Astrocyte (in vitro differentiated cells and primary cell): ENCODE results near the gene PRRT4. TPM values are rescaled to one million over a fixed set of nuclear protein-coding genes. Genes with fewer than 3 reads are reported as not detected.
A peak's percentile ranks its signal among the peaks of the same experiment; 100 is the strongest.

Experiments
- DNase-seq: peaks from one replicate; pipeline ENCODE4 v3.0.0-alpha.2; 2010; ENCODE audit warnings: low read depth
- FAIRE-seq: peaks from 2 replicates; lab custom pipeline; 2011; peaks lifted over from hg19 to GRCh38; lab: Jason Lieb, UNC
- H2AFZ ChIP-seq: 2 replicates; pipeline ENCODE4 v1.6.0; 2012; ENCODE audit warnings: low read depth, low read length, inconsistent platforms
- H3K27ac ChIP-seq: 2 replicates; pipeline ENCODE4 v1.5.1; 2011; ENCODE audit warnings: low read depth, low read length, inconsistent platforms
- H3K27me3 ChIP-seq: 2 replicates; pipeline ENCODE4 v1.6.0; 2011; ENCODE audit warnings: low read length, inconsistent platforms; ENCODE audit not compliant: insufficient read depth
- H3K36me3 ChIP-seq: 2 replicates; pipeline ENCODE4 v1.5.1; 2011; ENCODE audit warnings: low read length, inconsistent platforms; ENCODE audit not compliant: insufficient read depth
- H3K4me1 ChIP-seq: 2 replicates; pipeline ENCODE4 v1.5.1; 2011; ENCODE audit warnings: low read length, inconsistent platforms; ENCODE audit not compliant: insufficient read depth
- H3K4me2 ChIP-seq: 2 replicates; pipeline ENCODE4 v1.6.0; 2012; ENCODE audit warnings: low read length, inconsistent platforms
- H3K4me3 ChIP-seq: 2 replicates; pipeline ENCODE4 v1.5.1; 2011; ENCODE audit warnings: low read depth, mild to moderate bottlenecking, low read length, inconsistent platforms; ENCODE audit not compliant: insufficient read depth
- H3K79me2 ChIP-seq: 2 replicates; pipeline ENCODE4 v1.6.0; 2012; ENCODE audit warnings: mild to moderate bottlenecking, low read length, inconsistent platforms; ENCODE audit not compliant: insufficient read depth
- H3K9ac ChIP-seq: 2 replicates; pipeline ENCODE4 v1.6.0; 2012; ENCODE audit warnings: mild to moderate bottlenecking, low read length, inconsistent platforms
- H3K9me3 ChIP-seq: 2 replicates; pipeline ENCODE4 v1.5.1; 2012; ENCODE audit warnings: low read depth, mild to moderate bottlenecking, low read length, inconsistent platforms; ENCODE audit not compliant: insufficient read depth
- H4K20me1 ChIP-seq: 2 replicates; pipeline ENCODE4 v1.6.0; 2012; ENCODE audit warnings: low read length, inconsistent platforms; ENCODE audit not compliant: insufficient read depth
- H3K27ac Mint-ChIP-seq: one replicate; pipeline ENCODE4 v1.8.0; 2021; ENCODE audit warnings: mild to moderate bottlenecking, mixed read lengths; ENCODE audit not compliant: unreplicated experiment
- H3K27me3 Mint-ChIP-seq: one replicate; pipeline ENCODE4 v1.8.0; 2021; ENCODE audit warnings: low read depth, mixed read lengths; ENCODE audit not compliant: unreplicated experiment
- H3K36me3 Mint-ChIP-seq: one replicate; pipeline ENCODE4 v1.8.0; 2021; ENCODE audit warnings: low read depth, mixed read lengths; ENCODE audit not compliant: unreplicated experiment
- H3K4me1 Mint-ChIP-seq: one replicate; pipeline ENCODE4 v1.8.0; 2021; ENCODE audit warnings: low read depth, mixed read lengths; ENCODE audit not compliant: unreplicated experiment
- H3K4me3 Mint-ChIP-seq: one replicate; pipeline ENCODE4 v1.8.0; 2021; ENCODE audit warnings: mild to moderate bottlenecking, moderate library complexity, mixed read lengths; ENCODE audit not compliant: unreplicated experiment
- H3K9me3 Mint-ChIP-seq: one replicate; pipeline ENCODE4 v1.8.0; 2021; ENCODE audit warnings: mild to moderate bottlenecking, mixed read lengths; ENCODE audit not compliant: unreplicated experiment
- EZH2 ChIP-seq: IDR thresholded peaks from 2 replicates; pipeline ENCODE4 v1.6.1; 2012; ENCODE audit warnings: mild to moderate bottlenecking, low read length, inconsistent platforms; ENCODE audit not compliant: insufficient read depth
- total RNA-seq: library from RNA; stranded (reverse); gene quantifications from 2 replicates; pipeline ENCODE4 v1.2.1, GENCODE V29; 2021
- TF ChIP-seq, protein P1 (sequence below): IDR thresholded peaks from 2 replicates; pipeline ENCODE4 v1.5.1; 2011; ENCODE audit warnings: low read depth, mild to moderate bottlenecking, inconsistent platforms, low read length, moderate library complexity; ENCODE audit not compliant: insufficient read depth

PRRT4 gene
- total RNA-seq, 1 donor from 2014 or later, result 0.93 TPM

DNA sequence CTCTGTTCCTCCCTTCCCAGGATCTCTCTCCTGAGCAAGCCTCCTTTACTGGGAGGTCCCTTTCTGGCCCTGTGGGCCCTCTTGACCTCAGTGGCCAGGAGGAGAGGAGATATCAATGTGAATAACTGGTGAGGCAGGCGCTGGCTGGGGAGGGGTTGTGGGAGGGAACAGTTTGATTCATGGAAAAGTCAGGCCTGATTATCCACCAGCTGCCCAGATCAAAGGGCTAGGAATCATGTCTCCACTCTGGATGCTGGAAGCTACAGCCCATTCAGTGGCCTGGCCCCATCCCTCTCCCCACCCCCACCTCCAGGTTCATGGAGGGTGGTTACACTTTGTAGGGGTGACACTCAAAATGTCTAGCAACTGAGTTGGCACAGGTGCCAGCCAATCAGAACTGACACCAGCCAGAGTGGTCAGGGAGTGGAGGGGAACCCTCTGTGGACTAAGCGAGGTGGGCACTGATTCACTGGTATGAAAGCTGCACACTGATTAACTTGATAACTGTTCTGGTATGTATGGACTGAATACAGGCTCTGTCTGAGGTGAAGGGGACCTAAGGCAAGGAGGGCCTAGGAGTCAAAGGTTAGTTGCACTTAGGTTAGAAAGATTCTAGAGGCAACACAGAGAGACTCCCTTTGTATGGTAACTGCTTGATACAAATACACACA is 4.8 kb downstream of the PRRT4 start:
- peaks cover 55% of the 10 kb centered on the region for H3K27me3 Mint-ChIP-seq
- no peak overlapping the region for H2AFZ ChIP-seq
- no peaks in the 10 kb centered on the region for H3K36me3 ChIP-seq
- peaks cover 8% of the 10 kb centered on the region for H3K4me1 ChIP-seq
- no peak overlapping the region for H3K27ac Mint-ChIP-seq
- peaks cover 2% of the 10 kb centered on the region for H3K36me3 Mint-ChIP-seq
- FAIRE-seq (no peak), DNase-seq (no peak)
- no peaks in the 10 kb centered on the region for H3K9me3 ChIP-seq
- peaks cover 66% of the 10 kb centered on the region for H3K27me3 ChIP-seq
- no peaks in the 10 kb centered on the region for H4K20me1 ChIP-seq
- H3K4me1 Mint-ChIP-seq, result peaks cover 5% of the 10 kb centered on the region
- TF ChIP-seq EZH2, result no peak
- TF ChIP-seq, protein P1, sequence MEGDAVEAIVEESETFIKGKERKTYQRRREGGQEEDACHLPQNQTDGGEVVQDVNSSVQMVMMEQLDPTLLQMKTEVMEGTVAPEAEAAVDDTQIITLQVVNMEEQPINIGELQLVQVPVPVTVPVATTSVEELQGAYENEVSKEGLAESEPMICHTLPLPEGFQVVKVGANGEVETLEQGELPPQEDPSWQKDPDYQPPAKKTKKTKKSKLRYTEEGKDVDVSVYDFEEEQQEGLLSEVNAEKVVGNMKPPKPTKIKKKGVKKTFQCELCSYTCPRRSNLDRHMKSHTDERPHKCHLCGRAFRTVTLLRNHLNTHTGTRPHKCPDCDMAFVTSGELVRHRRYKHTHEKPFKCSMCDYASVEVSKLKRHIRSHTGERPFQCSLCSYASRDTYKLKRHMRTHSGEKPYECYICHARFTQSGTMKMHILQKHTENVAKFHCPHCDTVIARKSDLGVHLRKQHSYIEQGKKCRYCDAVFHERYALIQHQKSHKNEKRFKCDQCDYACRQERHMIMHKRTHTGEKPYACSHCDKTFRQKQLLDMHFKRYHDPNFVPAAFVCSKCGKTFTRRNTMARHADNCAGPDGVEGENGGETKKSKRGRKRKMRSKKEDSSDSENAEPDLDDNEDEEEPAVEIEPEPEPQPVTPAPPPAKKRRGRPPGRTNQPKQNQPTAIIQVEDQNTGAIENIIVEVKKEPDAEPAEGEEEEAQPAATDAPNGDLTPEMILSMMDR, result no peak
- no peaks in the 10 kb centered on the region for H3K79me2 ChIP-seq
- no peak overlapping the region for H3K4me3 ChIP-seq
- H3K9ac ChIP-seq, result no peak overlapping the region
- no peak overlapping the region for H3K27ac ChIP-seq
- H3K9me3 Mint-ChIP-seq, result no peaks in the 10 kb centered on the region
- H3K4me2 ChIP-seq, result no peak overlapping the region
- H3K4me3 Mint-ChIP-seq, result no peak overlapping the region

DNA sequence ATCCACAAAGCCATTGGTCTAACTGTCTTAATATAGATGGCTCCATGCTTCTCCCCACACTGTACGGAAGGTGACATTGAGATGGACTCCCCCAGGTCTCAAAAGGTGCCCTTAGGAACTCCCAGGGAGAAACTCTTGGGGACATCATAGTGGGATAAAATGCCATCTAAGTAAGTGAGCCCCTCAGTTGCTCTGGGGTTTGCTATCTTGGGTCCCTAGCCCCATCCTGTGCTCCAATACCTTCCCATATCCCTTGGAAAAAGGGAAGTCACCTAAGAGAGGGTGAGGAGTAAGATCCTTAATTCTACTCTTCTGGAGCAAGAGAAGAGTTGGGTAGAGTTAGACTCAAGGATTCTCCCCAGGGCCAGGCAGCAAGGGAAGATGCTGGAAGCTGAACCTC is 7.9 kb downstream of the PRRT4 start:
- H3K4me1 Mint-ChIP-seq, result no peaks in the 10 kb centered on the region
- no peaks in the 10 kb centered on the region for H3K79me2 ChIP-seq
- no peaks in the 10 kb centered on the region for H3K4me1 ChIP-seq
- H3K27me3 Mint-ChIP-seq, result peaks cover 64% of the 10 kb centered on the region
- no peaks in the 10 kb centered on the region for H4K20me1 ChIP-seq
- FAIRE-seq (no peak), DNase-seq (no peak)
- H3K4me3 ChIP-seq, result no peak overlapping the region
- peaks cover 73% of the 10 kb centered on the region for H3K27me3 ChIP-seq
- H3K36me3 ChIP-seq, result no peaks in the 10 kb centered on the region
- H3K9me3 Mint-ChIP-seq, result no peaks in the 10 kb centered on the region
- no peak overlapping the region for H3K27ac ChIP-seq
- TF ChIP-seq EZH2, result no peak
- TF ChIP-seq, protein P1, result no peak
- H3K4me2 ChIP-seq, result no peak overlapping the region
- H3K36me3 Mint-ChIP-seq, result peaks cover 2% of the 10 kb centered on the region
- peak overlapping the region; percentile 10 for H3K27ac Mint-ChIP-seq
- H3K9ac ChIP-seq, result no peak overlapping the region
- no peak overlapping the region for H2AFZ ChIP-seq
- no peaks in the 10 kb centered on the region for H3K9me3 ChIP-seq
- no peak overlapping the region for H3K4me3 Mint-ChIP-seq

DNA sequence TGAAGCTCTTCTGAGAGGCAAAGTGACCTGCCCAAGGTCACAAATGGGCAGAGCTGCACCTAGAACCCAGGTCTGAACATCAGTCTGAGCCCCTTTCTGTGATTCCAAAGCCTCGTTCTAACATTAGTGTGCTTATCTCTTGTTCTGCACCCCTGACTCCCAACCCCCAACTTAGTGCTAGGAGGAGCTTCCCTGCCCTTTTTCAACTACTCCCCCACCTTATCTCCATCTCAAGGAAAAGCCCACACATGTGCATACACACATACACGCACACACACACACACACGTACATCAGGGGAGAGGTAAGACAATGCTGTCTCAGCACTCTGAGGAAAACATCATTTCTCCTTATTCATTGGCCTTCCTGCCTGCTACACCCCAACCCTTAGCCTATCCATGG is 8.3 kb downstream of the PRRT4 start:
- DNase-seq, result no peak
- Histone ChIP-seq H3K4me3 (no peak overlapping the region), H3K36me3 (no peaks in the 10 kb centered on the region), H3K27ac (no peak overlapping the region), H3K4me2 (no peak overlapping the region), H2AFZ (no peak overlapping the region), H3K79me2 (no peaks in the 10 kb centered on the region), H3K9me3 (no peaks in the 10 kb centered on the region), H3K4me1 (no peaks in the 10 kb centered on the region), H3K9ac (no peak overlapping the region), H4K20me1 (no peaks in the 10 kb centered on the region), H3K27me3 (peaks cover 73% of the 10 kb centered on the region)
- H3K27ac Mint-ChIP-seq, result peak overlapping the region; percentile 10
- TF ChIP-seq EZH2, result no peak
- TF ChIP-seq, protein P1, result no peak
- no peak for FAIRE-seq
- peaks cover 64% of the 10 kb centered on the region for H3K27me3 Mint-ChIP-seq
- peaks cover 2% of the 10 kb centered on the region for H3K36me3 Mint-ChIP-seq
- H3K9me3 Mint-ChIP-seq, result no peaks in the 10 kb centered on the region
- no peaks in the 10 kb centered on the region for H3K4me1 Mint-ChIP-seq
- no peak overlapping the region for H3K4me3 Mint-ChIP-seq
